GM10266 (cell line): ENCODE results near the gene DNM3.

ENCODE experiments used
- DNase-seq: peaks from one replicate; pipeline ENCODE4 v3.0.0; 2012; ENCODE audit errors: extremely low spot score
- CTCF ChIP-seq: IDR thresholded peaks from 2 replicates; pipeline ENCODE4 v1.5.1; 2012; ENCODE audit warnings: mild to moderate bottlenecking, low read depth; ENCODE audit not compliant: control insufficient read depth, insufficient read depth; ENCODE audit errors: missing control alignments

Gene DNM3

GRCh38 chr1:172177849-172178248, 336.6 kb downstream of the DNM3 start:
- no peak for DNase-seq

GRCh38 chr1:172178886-172179285, 337.6 kb downstream of the DNM3 start:
- no peak for DNase-seq
- TF ChIP-seq CTCF: no peak

More at GRCh38 chr1:172177849-172178248, 336.6 kb downstream of the DNM3 start:
- no peak for TF ChIP-seq CTCF

GRCh38 chr1:172179918-172180317, 338.6 kb downstream of the DNM3 start:
- no peak for TF ChIP-seq CTCF
- no peak for DNase-seq

GRCh38 chr1:172180501-172181285, 339.4 kb downstream of the DNM3 start:
- DNase-seq: peak; percentile 26
- no peak for TF ChIP-seq CTCF

GRCh38 chr1:172184506-172185191, 343.4 kb downstream of the DNM3 start:
- DNase-seq: no peak
- no peak for TF ChIP-seq CTCF

GRCh38 chr1:172185211-172185610, 343.9 kb downstream of the DNM3 start:
- no peak for TF ChIP-seq CTCF
- peak; percentile 14 for DNase-seq

- DNase-seq: no peak
- TF ChIP-seq CTCF: no peak
Measured at GRCh38 chr1:172185996-172186395, 344.7 kb downstream of the DNM3 start.
